ENCODE data around the gene LCORL.

The LCORL gene

GRCh38 chr4:18021720-18022571 lies at the start of gene LCORL:
Gene LCORL (minus strand): TSS chr4:18021755. CDS start chr4:18021751, 4 bp downstream.
- DNase-seq (ENCODE audit: low read depth), result peak; percentile 98
- peak within 1 kb of the TSS; percentile 63 for H3K4me3 ChIP-seq (replicated peaks; ENCODE audit: low read depth, low read length)
- peak; percentile 3 for TF ChIP-seq CTCF (IDR thresholded peaks at IDR 0.05; ENCODE audit: low read length, missing control alignments)

- DNase-seq (ENCODE audit: low read depth), result no peak
- no peak overlapping the region for H3K4me3 ChIP-seq (replicated peaks; ENCODE audit: low read depth, low read length)
- TF ChIP-seq CTCF (IDR thresholded peaks at IDR 0.05; ENCODE audit: low read length, missing control alignments), result no peak
These were observed 48.3 kb upstream of the LCORL start for GRCh38 chr4:18069810-18070209.

- TF ChIP-seq CTCF (IDR thresholded peaks at IDR 0.05; ENCODE audit: low read length, missing control alignments), result no peak
- H3K4me3 ChIP-seq (replicated peaks; ENCODE audit: low read depth, low read length), result no peak overlapping the region
- no peak for DNase-seq (ENCODE audit: low read depth)
These were observed 45.5 kb upstream of the LCORL start for GRCh38 chr4:18067031-18067430.

GRCh38 chr4:18063079-18063478 lies 41.5 kb upstream of the LCORL start:
- TF ChIP-seq CTCF (IDR thresholded peaks at IDR 0.05; ENCODE audit: low read length, missing control alignments), result no peak
- H3K4me3 ChIP-seq (replicated peaks; ENCODE audit: low read depth, low read length), result no peak overlapping the region
- DNase-seq (ENCODE audit: low read depth), result no peak

GRCh38 chr4:18057821-18058533 lies 36.4 kb upstream of the LCORL start:
- TF ChIP-seq CTCF (IDR thresholded peaks at IDR 0.05; ENCODE audit: low read length, missing control alignments), result no peak
- no peak overlapping the region for H3K4me3 ChIP-seq (replicated peaks; ENCODE audit: low read depth, low read length)
- no peak for DNase-seq (ENCODE audit: low read depth)

- H3K4me3 ChIP-seq (replicated peaks; ENCODE audit: low read depth, low read length), result no peak overlapping the region
- no peak for TF ChIP-seq CTCF (IDR thresholded peaks at IDR 0.05; ENCODE audit: low read length, missing control alignments)
- no peak for DNase-seq (ENCODE audit: low read depth)
These were observed 34.5 kb upstream of the LCORL start for GRCh38 chr4:18056030-18056429.

Measured in fibroblast of pulmonary artery (primary cell).